Omental fat pad (tissue), 4 donors: Measurements from ENCODE around the gene TNP2. TPM values are rescaled to one million over a fixed set of nuclear protein-coding genes. Genes with fewer than 3 reads are reported as not detected.
"Not testable (repeated sequence)": the region's sequence is repeated elsewhere in the genome, so short reads cannot be mapped to it uniquely, and the experiment has no call there.

Experiments used
- ATAC-seq: fragments of 150-250 bp; one replicate; pipeline ENCODE4 v1.9.1; 2016; ENCODE audit warnings: mild to moderate bottlenecking, moderate library complexity; ENCODE audit not compliant: low FRiP score
- DNase-seq: peaks from one replicate; pipeline ENCODE4 v3.0.0-alpha.2; 2019; ENCODE audit warnings: low spot score
- total RNA-seq, 4 donors: library from RNA; depleted of rRNA; stranded (reverse); fragments of >200 nt; gene quantifications; one replicate each; pipeline ENCODE4 v1.1.0, GENCODE V29; 2016
- TF ChIP-seq, protein P1 (sequence below), 3 donors: fragments of 450-650 bp; IDR thresholded peaks; one replicate each; pipeline ENCODE4 v1.5.1; 2016 to 2017; ENCODE audit warnings: antibody characterized with exemption in 3 of 3, mild to moderate bottlenecking in 3 of 3, moderate library complexity in 2 of 3

TNP2 gene
- total RNA-seq, 4 donors from 2014 or later = not detected

DNA sequence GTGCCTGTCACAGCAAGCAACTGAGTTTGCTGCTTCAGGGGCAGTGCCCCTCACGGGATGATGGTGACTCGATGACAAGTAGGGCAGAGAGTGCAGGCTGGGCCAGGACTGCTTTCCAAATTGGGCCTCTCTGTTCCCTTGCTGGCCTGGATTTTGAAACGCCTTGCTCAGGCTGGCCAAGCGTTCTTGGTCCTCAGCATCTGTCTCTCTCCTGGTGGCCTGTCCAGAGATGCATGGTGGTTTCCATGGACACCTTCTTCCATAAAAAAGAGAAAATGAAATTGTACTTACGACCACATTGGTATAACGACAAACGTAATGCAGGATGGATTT is 31.4 kb upstream of the TNP2 start:
- TF ChIP-seq, protein P1, sequence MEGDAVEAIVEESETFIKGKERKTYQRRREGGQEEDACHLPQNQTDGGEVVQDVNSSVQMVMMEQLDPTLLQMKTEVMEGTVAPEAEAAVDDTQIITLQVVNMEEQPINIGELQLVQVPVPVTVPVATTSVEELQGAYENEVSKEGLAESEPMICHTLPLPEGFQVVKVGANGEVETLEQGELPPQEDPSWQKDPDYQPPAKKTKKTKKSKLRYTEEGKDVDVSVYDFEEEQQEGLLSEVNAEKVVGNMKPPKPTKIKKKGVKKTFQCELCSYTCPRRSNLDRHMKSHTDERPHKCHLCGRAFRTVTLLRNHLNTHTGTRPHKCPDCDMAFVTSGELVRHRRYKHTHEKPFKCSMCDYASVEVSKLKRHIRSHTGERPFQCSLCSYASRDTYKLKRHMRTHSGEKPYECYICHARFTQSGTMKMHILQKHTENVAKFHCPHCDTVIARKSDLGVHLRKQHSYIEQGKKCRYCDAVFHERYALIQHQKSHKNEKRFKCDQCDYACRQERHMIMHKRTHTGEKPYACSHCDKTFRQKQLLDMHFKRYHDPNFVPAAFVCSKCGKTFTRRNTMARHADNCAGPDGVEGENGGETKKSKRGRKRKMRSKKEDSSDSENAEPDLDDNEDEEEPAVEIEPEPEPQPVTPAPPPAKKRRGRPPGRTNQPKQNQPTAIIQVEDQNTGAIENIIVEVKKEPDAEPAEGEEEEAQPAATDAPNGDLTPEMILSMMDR (IDR thresholded peaks at IDR 0.05) = no peak
- no peak for DNase-seq
- ATAC-seq = no peak

DNA sequence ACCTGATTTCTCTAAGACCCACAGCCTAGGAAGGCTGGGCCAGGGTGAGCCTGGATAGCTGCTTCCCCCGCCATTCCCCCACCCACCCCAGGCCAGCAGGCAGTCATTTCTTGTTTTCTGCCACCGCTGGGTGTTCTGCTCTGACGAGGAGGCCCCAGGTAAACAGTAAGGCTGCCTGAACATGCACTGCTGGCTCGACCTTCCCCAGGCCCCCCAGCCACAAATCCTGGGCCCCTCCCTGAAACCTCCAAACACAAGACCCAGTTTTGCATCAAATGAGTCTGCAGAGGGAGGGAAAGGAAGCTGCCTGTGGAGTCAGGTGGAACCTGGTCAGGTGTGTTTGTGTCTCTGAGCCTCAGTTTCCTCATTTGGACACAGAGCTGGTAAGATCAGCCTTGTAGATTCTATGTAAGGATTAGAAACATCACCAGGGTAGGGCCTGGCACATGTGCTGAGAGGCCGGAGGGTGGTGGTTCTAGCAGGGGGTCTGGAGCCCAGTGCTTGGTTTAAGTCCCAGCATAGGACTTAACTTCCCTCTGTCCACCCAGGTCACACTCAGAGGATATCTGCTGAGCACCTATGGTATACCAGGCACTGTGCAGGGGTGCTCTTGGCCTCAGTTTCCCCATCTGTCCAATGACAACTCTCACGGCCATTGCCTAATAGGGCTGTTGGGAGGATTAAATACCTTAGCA is 30.9 kb upstream of the TNP2 start:
- ATAC-seq = no peak
- no peak for DNase-seq
- TF ChIP-seq, protein P1 (IDR thresholded peaks at IDR 0.05) = no peak

DNA sequence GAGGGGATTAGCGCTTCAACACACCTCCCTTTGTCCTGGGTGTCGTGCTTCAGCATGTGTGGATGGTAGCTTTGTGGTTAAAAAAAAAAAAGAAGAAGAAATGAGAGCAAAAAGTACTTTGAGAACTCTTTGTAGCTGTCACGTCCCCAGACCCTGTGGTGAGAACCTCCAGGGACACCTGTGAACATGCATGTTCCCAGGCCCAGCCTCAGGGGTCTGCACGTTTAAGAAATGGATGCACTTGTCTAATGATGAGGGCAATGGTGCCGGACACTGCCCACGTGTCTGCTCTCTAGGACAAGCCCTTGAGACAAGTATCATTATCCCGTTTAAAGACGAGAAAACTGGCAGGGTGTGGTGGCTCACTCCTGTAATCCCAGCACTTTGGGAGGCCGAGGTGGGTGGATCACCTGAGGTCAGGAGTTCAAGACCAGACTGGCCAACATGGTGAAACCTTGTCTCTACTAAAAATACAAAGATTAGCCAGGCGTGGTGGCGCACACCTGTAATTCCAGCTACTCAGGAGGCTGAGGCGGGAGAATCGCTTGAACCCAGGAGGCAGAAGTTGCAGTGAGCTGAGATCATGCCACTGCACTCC is 29.9 kb upstream of the TNP2 start:
- not testable (repeated sequence) for ATAC-seq, DNase-seq

DNA sequence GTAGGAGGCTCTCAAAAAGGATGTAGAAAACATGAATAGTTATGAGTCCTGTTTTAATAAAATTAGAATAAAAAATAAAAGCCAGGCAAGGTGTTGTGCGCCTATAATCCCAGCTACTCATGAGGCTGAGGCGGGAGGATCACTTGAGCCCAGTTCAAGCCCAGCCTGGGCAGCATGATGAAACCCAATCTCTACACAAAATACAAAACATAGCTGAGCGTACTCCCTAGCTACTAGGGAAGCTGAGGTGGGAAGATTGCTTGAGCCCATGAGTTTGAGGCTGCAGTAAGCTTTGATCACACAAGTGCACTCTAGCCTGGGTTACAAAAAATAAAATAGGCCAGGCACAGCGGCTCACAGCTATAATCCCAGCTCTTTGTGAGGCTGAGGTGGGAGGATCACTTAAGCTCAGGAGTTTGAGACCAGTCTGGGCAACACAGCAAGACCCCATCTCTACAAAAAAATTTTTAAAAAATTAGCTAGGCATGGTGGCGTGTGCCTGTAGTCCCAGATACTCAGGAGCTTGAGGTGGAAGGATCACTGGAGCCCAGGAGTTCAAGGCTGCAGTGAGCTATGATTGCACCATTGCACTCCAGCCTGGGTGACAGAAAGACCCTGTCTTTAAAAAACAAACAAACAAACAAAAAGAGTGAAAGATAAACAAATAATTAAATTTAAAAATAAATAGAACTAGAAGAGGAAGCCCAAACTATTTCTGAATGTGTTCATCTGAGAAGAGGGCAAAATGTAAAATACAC is 29.2 kb upstream of the TNP2 start:
- TF ChIP-seq, protein P1 (IDR thresholded peaks at IDR 0.05) = no peak
- no peak for DNase-seq
- ATAC-seq = no peak

DNA sequence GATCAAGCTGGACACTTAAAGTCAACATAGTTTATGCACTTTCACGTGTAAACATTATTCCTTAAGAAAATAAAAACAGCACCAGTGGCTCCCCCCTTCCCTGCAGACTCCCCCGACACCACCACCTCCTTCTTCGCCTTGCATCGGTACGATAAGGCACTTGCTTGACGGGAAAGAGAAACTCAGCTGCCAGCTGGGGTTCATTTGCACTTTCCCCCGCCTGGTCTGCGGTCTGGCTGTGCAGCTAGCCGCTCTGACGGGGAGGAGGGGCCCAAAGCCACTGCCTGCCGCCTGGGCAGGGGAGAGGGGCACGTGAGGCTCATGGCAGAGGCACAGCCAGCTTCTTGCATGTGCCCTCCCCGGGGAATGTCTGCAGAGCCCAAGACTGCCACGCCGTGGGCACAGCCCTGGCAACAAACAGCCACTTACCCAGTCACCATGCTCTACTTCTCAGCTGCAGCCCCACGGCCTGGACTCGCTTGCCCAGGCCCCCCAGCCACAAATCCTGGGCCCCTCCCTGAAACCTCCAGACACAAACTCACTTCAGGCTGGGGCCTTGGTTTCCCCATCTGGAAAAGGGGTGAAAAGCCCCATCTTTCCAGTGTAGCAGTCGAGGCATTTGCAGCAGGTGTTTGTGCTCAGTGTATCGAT is 28.5 kb upstream of the TNP2 start:
- no peak for DNase-seq
- TF ChIP-seq, protein P1 (IDR thresholded peaks at IDR 0.05) = no peak
- peak; percentile 60 for ATAC-seq

DNA sequence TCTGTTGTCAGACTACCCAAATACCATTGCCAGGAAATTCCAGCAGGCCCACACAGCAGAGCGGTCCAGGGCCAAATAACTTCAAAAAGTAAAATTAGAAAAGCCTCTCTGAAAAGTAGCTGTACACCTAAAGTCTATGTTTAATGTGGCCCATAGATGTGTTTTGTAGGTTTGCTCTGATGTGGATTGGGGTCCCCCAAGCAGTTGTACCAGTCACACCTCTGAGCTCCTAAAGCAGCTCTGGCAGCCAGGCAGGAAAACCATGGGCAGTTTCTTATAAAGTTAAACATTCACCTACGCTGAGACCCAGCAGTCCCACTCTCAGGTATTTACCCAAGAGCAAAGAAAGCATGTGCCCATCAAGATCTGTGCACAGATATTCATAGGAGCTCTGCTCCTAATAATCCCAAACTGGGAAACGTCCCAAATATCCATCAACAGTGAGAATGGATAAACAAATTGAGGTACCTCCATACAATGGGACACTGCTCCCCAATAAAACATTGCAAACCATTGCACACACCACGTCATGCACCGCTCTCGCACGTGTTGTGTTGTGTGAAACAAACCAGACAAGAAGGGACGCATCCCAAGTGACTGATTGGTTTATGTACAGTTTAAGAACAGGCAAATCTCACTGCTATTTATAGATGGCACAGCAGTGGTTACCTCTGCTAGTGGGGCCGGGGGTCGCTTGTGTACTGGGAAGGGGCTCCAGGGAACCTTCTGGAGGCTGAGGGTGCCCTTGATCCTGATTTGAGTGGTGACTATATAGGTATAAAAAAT is 27.8 kb upstream of the TNP2 start:
- ATAC-seq (no peak), DNase-seq (no peak)
- TF ChIP-seq, protein P1 (IDR thresholded peaks at IDR 0.05) = no peak

DNA sequence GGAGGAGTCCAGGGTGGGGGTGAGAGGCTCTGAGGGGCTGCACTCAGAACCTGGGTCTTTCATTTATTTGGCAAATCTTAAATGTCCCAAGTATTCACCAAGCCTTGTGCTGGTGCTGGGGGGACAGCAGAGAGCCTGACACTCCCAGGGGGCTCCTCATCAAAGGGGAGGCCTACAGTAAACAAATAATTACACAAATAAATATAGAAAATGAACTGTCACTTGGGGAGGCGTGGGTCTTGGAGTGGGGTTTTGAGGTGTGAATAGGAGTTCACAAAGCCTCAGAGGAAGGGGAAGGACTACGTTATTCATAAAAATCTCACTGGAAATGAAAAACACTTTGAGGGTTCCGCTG is 27.2 kb upstream of the TNP2 start:
- TF ChIP-seq, protein P1 (IDR thresholded peaks at IDR 0.05) = no peak
- ATAC-seq (no peak), DNase-seq (no peak)
